ENCODE results near the gene MYO9B.

Gene MYO9B

GRCh38 chr19:17245535-17245984 lies 170.0 kb downstream of the MYO9B start, which contains the start of gene NR2F6:
Gene NR2F6 (minus strand): TSS chr19:17245919. CDS start chr19:17245220, 699 bp downstream.
- no peaks in the 10 kb centered on the region for H3K36me3 ChIP-seq (ENCODE audit: control insufficient read depth, insufficient read depth, low read length)
- no peaks in the 10 kb centered on the region for H3K27me3 ChIP-seq (replicated peaks; ENCODE audit: control insufficient read depth, insufficient read depth, low read length, poor library complexity, severe bottlenecking)
- H3K27ac ChIP-seq (ENCODE audit: insufficient read depth, low read length, poor library complexity, severe bottlenecking), result no peak within 1 kb of the TSS
- H3K4me3 ChIP-seq (ENCODE audit: insufficient read depth, low read depth, low read length, poor library complexity, severe bottlenecking), result peak within 1 kb of the TSS; percentile 70
- peaks cover 9% of the 10 kb centered on the region for H3K4me1 ChIP-seq (ENCODE audit: control insufficient read depth, insufficient read depth, low read length, poor library complexity, severe bottlenecking)
- DNase-seq, result no peak
- no peaks in the 10 kb centered on the region for H3K9me3 ChIP-seq (ENCODE audit: control insufficient read depth, low read length)

- no peak for DNase-seq
- Histone ChIP-seq H3K4me1 (ENCODE audit: control insufficient read depth, insufficient read depth, low read length, poor library complexity, severe bottlenecking) (peaks cover 9% of the 10 kb centered on the region), H3K9me3 (ENCODE audit: control insufficient read depth, low read length) (no peaks in the 10 kb centered on the region), H3K36me3 (ENCODE audit: control insufficient read depth, insufficient read depth, low read length) (no peaks in the 10 kb centered on the region), H3K27me3 (replicated peaks; ENCODE audit: control insufficient read depth, insufficient read depth, low read length, poor library complexity, severe bottlenecking) (no peaks in the 10 kb centered on the region), H3K4me3 (ENCODE audit: insufficient read depth, low read depth, low read length, poor library complexity, severe bottlenecking) (peak overlapping the region; percentile 70), H3K27ac (ENCODE audit: insufficient read depth, low read length, poor library complexity, severe bottlenecking) (no peak overlapping the region)
These were observed 171.3 kb downstream of the MYO9B start for GRCh38 chr19:17246681-17247425.

- H3K9me3 ChIP-seq (ENCODE audit: control insufficient read depth, low read length), result no peaks in the 10 kb centered on the region
- DNase-seq, result no peak
- H3K27me3 ChIP-seq (replicated peaks; ENCODE audit: control insufficient read depth, insufficient read depth, low read length, poor library complexity, severe bottlenecking), result no peaks in the 10 kb centered on the region
- no peak overlapping the region for H3K27ac ChIP-seq (ENCODE audit: insufficient read depth, low read length, poor library complexity, severe bottlenecking)
- no peaks in the 10 kb centered on the region for H3K36me3 ChIP-seq (ENCODE audit: control insufficient read depth, insufficient read depth, low read length)
- no peak overlapping the region for H3K4me3 ChIP-seq (ENCODE audit: insufficient read depth, low read depth, low read length, poor library complexity, severe bottlenecking)
- H3K4me1 ChIP-seq (ENCODE audit: control insufficient read depth, insufficient read depth, low read length, poor library complexity, severe bottlenecking), result peaks cover 9% of the 10 kb centered on the region
These were observed 172.6 kb downstream of the MYO9B start for GRCh38 chr19:17248011-17248776.

GRCh38 chr19:17249887-17250548 lies 174.4 kb downstream of the MYO9B start:
- no peaks in the 10 kb centered on the region for H3K36me3 ChIP-seq (ENCODE audit: control insufficient read depth, insufficient read depth, low read length)

GRCh38 chr19:17254636-17255035 lies 179.1 kb downstream of the MYO9B start:
- Histone ChIP-seq H3K27me3 (replicated peaks; ENCODE audit: control insufficient read depth, insufficient read depth, low read length, poor library complexity, severe bottlenecking) (no peaks in the 10 kb centered on the region), H3K4me3 (ENCODE audit: insufficient read depth, low read depth, low read length, poor library complexity, severe bottlenecking) (no peak overlapping the region), H3K36me3 (ENCODE audit: control insufficient read depth, insufficient read depth, low read length) (no peaks in the 10 kb centered on the region), H3K9me3 (ENCODE audit: control insufficient read depth, low read length) (no peaks in the 10 kb centered on the region), H3K27ac (ENCODE audit: insufficient read depth, low read length, poor library complexity, severe bottlenecking) (no peak overlapping the region), H3K4me1 (ENCODE audit: control insufficient read depth, insufficient read depth, low read length, poor library complexity, severe bottlenecking) (no peaks in the 10 kb centered on the region)
- no peak for DNase-seq

More at GRCh38 chr19:17249887-17250548, 174.4 kb downstream of the MYO9B start:
- no peak overlapping the region for H3K27ac ChIP-seq (ENCODE audit: insufficient read depth, low read length, poor library complexity, severe bottlenecking)
- peaks cover 9% of the 10 kb centered on the region for H3K4me1 ChIP-seq (ENCODE audit: control insufficient read depth, insufficient read depth, low read length, poor library complexity, severe bottlenecking)
- no peaks in the 10 kb centered on the region for H3K9me3 ChIP-seq (ENCODE audit: control insufficient read depth, low read length)
- no peak for DNase-seq
- H3K4me3 ChIP-seq (ENCODE audit: insufficient read depth, low read depth, low read length, poor library complexity, severe bottlenecking), result no peak overlapping the region
- H3K27me3 ChIP-seq (replicated peaks; ENCODE audit: control insufficient read depth, insufficient read depth, low read length, poor library complexity, severe bottlenecking), result no peaks in the 10 kb centered on the region

GRCh38 chr19:17255150-17255621 lies 179.6 kb downstream of the MYO9B start:
- Histone ChIP-seq H3K27ac (ENCODE audit: insufficient read depth, low read length, poor library complexity, severe bottlenecking) (no peak overlapping the region), H3K9me3 (ENCODE audit: control insufficient read depth, low read length) (no peaks in the 10 kb centered on the region), H3K27me3 (replicated peaks; ENCODE audit: control insufficient read depth, insufficient read depth, low read length, poor library complexity, severe bottlenecking) (no peaks in the 10 kb centered on the region), H3K4me3 (ENCODE audit: insufficient read depth, low read depth, low read length, poor library complexity, severe bottlenecking) (no peak overlapping the region), H3K4me1 (ENCODE audit: control insufficient read depth, insufficient read depth, low read length, poor library complexity, severe bottlenecking) (no peaks in the 10 kb centered on the region), H3K36me3 (ENCODE audit: control insufficient read depth, insufficient read depth, low read length) (no peaks in the 10 kb centered on the region)
- no peak for DNase-seq

- Histone ChIP-seq H3K4me1 (ENCODE audit: control insufficient read depth, insufficient read depth, low read length, poor library complexity, severe bottlenecking) (no peaks in the 10 kb centered on the region), H3K36me3 (ENCODE audit: control insufficient read depth, insufficient read depth, low read length) (no peaks in the 10 kb centered on the region), H3K9me3 (ENCODE audit: control insufficient read depth, low read length) (no peaks in the 10 kb centered on the region), H3K27me3 (replicated peaks; ENCODE audit: control insufficient read depth, insufficient read depth, low read length, poor library complexity, severe bottlenecking) (no peaks in the 10 kb centered on the region), H3K27ac (ENCODE audit: insufficient read depth, low read length, poor library complexity, severe bottlenecking) (no peak overlapping the region), H3K4me3 (ENCODE audit: insufficient read depth, low read depth, low read length, poor library complexity, severe bottlenecking) (no peak overlapping the region)
- no peak for DNase-seq
These were observed 180.6 kb downstream of the MYO9B start for GRCh38 chr19:17256130-17256529.

GRCh38 chr19:17259118-17259780 lies 183.7 kb downstream of the MYO9B start:
- H3K36me3 ChIP-seq (ENCODE audit: control insufficient read depth, insufficient read depth, low read length), result no peaks in the 10 kb centered on the region
- no peaks in the 10 kb centered on the region for H3K4me1 ChIP-seq (ENCODE audit: control insufficient read depth, insufficient read depth, low read length, poor library complexity, severe bottlenecking)
- H3K9me3 ChIP-seq (ENCODE audit: control insufficient read depth, low read length), result no peaks in the 10 kb centered on the region
- DNase-seq, result no peak
- H3K27ac ChIP-seq (ENCODE audit: insufficient read depth, low read length, poor library complexity, severe bottlenecking), result no peak overlapping the region
- H3K27me3 ChIP-seq (replicated peaks; ENCODE audit: control insufficient read depth, insufficient read depth, low read length, poor library complexity, severe bottlenecking), result no peaks in the 10 kb centered on the region
- no peak overlapping the region for H3K4me3 ChIP-seq (ENCODE audit: insufficient read depth, low read depth, low read length, poor library complexity, severe bottlenecking)

- H3K4me3 ChIP-seq (ENCODE audit: insufficient read depth, low read depth, low read length, poor library complexity, severe bottlenecking), result no peak overlapping the region
- no peaks in the 10 kb centered on the region for H3K27me3 ChIP-seq (replicated peaks; ENCODE audit: control insufficient read depth, insufficient read depth, low read length, poor library complexity, severe bottlenecking)
- no peak for DNase-seq
- no peak overlapping the region for H3K27ac ChIP-seq (ENCODE audit: insufficient read depth, low read length, poor library complexity, severe bottlenecking)
- no peaks in the 10 kb centered on the region for H3K4me1 ChIP-seq (ENCODE audit: control insufficient read depth, insufficient read depth, low read length, poor library complexity, severe bottlenecking)
- H3K36me3 ChIP-seq (ENCODE audit: control insufficient read depth, insufficient read depth, low read length), result no peaks in the 10 kb centered on the region
- no peaks in the 10 kb centered on the region for H3K9me3 ChIP-seq (ENCODE audit: control insufficient read depth, low read length)
These were observed 184.4 kb downstream of the MYO9B start for GRCh38 chr19:17259934-17260333.

Data from effector memory CD4-positive, alpha-beta T cell (primary cell).